HEK293 (cell line): ENCODE data around the gene NPY.

Experiments
- OVOL3 ChIP-seq: fragments of 450-650 bp; formaldehyde crosslinking; IDR thresholded peaks from 2 replicates; pipeline ENCODE4 v1.5.1; 2016; ENCODE audit warnings: missing biosample characterization, missing genetic modification characterization
- PBX3 ChIP-seq: sonication (generic); formaldehyde crosslinking; IDR thresholded peaks from 2 replicates; pipeline ENCODE4 v1.8.1; 2022; ENCODE audit warnings: mild to moderate bottlenecking, moderate library complexity, missing genetic modification reagents
- ZNF121 ChIP-seq: fragments of 450-650 bp; formaldehyde crosslinking; IDR thresholded peaks from 2 replicates; pipeline ENCODE4 v1.5.1; 2016; ENCODE audit warnings: missing biosample characterization, missing genetic modification characterization
- ZNF837 ChIP-seq: fragments of 450-650 bp; formaldehyde crosslinking; IDR thresholded peaks from 2 replicates; pipeline ENCODE4 v1.5.1; 2016; ENCODE audit warnings: missing biosample characterization, missing genetic modification characterization
- TF ChIP-seq, protein P1 (sequence below): fragments of 450-650 bp; formaldehyde crosslinking; IDR thresholded peaks from 2 replicates; pipeline ENCODE4 v1.5.1; 2017; ENCODE audit warnings: missing biosample characterization, missing genetic modification characterization
- TF ChIP-seq, protein P2 (sequence below): fragments of 450-650 bp; formaldehyde crosslinking; IDR thresholded peaks from 2 replicates; pipeline ENCODE4 v1.5.1; 2016; ENCODE audit warnings: missing biosample characterization, missing genetic modification characterization
- TF ChIP-seq, protein P3 (sequence below): fragments of 450-650 bp; formaldehyde crosslinking; IDR thresholded peaks from 2 replicates; pipeline ENCODE4 v1.5.1; 2016; ENCODE audit warnings: missing biosample characterization, missing genetic modification characterization

DNA sequence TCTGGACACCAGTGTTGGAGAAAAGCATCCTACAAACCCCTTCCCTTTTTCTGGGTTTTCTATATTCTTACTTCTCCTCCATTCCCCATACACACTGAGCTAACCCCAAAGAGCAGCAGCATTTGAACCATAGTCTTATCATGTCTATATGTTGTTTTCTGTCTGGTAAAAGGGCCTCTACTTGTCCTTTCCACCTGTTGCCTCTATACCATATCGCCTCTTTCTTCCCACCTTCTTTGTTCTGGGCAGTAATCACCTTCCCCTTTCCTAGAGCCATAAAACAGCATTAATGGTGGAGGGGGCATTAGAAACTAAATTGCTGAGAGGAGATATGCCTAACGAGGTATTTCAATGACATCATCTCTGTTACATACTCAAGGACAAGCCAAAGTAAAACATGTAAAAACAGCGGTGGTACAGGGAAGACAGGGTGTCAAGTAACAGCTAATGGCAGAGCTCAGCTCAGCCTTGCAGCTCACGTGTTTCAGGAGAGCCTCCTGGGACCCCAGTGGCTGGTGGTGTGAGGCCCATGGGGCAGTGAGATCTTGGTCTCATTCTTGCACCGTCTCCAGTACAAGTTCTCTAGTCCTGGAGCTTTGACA lies 20.6 kb downstream of the NPY start:
- no peak for TF ChIP-seq ZNF121 (tag by site-specific recombination)
- TF ChIP-seq, protein P1, sequence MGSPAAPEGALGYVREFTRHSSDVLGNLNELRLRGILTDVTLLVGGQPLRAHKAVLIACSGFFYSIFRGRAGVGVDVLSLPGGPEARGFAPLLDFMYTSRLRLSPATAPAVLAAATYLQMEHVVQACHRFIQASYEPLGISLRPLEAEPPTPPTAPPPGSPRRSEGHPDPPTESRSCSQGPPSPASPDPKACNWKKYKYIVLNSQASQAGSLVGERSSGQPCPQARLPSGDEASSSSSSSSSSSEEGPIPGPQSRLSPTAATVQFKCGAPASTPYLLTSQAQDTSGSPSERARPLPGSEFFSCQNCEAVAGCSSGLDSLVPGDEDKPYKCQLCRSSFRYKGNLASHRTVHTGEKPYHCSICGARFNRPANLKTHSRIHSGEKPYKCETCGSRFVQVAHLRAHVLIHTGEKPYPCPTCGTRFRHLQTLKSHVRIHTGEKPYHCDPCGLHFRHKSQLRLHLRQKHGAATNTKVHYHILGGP (tag by site-specific recombination) = no peak
- TF ChIP-seq OVOL3 (tag by site-specific recombination) = peak; percentile 72; the same call in 1 of the 2 replicates
- no peak for TF ChIP-seq ZNF837 (tag by site-specific recombination)
- TF ChIP-seq, protein P2, sequence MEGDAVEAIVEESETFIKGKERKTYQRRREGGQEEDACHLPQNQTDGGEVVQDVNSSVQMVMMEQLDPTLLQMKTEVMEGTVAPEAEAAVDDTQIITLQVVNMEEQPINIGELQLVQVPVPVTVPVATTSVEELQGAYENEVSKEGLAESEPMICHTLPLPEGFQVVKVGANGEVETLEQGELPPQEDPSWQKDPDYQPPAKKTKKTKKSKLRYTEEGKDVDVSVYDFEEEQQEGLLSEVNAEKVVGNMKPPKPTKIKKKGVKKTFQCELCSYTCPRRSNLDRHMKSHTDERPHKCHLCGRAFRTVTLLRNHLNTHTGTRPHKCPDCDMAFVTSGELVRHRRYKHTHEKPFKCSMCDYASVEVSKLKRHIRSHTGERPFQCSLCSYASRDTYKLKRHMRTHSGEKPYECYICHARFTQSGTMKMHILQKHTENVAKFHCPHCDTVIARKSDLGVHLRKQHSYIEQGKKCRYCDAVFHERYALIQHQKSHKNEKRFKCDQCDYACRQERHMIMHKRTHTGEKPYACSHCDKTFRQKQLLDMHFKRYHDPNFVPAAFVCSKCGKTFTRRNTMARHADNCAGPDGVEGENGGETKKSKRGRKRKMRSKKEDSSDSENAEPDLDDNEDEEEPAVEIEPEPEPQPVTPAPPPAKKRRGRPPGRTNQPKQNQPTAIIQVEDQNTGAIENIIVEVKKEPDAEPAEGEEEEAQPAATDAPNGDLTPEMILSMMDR (tag by site-specific recombination) = no peak
- TF ChIP-seq, protein P3, sequence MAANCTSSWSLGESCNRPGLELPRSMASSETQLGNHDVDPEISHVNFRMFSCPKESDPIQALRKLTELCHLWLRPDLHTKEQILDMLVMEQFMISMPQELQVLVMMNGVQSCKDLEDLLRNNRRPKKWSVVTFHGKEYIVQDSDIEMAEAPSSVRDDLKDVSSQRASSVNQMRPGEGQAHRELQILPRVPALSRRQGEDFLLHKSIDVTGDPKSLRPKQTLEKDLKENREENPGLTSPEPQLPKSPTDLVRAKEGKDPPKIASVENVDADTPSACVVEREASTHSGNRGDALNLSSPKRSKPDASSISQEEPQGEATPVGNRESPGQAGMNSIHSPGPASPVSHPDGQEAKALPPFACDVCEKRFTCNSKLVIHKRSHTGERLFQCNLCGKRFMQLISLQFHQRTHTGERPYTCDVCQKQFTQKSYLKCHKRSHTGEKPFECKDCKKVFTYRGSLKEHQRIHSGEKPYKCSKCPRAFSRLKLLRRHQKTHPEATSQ (tag by site-specific recombination) = 0 out of 2 replicates have a peak, but pooled peaks have one; percentile 42
- no peak for TF ChIP-seq PBX3 (CRISPR knock-in tag)
